A673 (cell line): ENCODE results near the gene RETREG3.

Experiments used
- EZH2 ChIP-seq: fragments of 200-600 bp; sonication (generic); IDR thresholded peaks from 2 replicates; pipeline ENCODE4 v1.6.1; 2017; ENCODE audit warnings: borderline replicate concordance, low read depth, mild to moderate bottlenecking, mixed read lengths, antibody characterized with exemption, low read length; ENCODE audit not compliant: poor library complexity, severe bottlenecking
- TF ChIP-seq, protein P1 (sequence below): fragments of 300-800, 200-600 bp; sonication (generic); conservative IDR thresholded peaks from 2 replicates; pipeline ENCODE4 v1.5.1; 2017; ENCODE audit warnings: low read depth, mild to moderate bottlenecking, antibody characterized with exemption, low read length, moderate library complexity, mixed read lengths

DNA sequence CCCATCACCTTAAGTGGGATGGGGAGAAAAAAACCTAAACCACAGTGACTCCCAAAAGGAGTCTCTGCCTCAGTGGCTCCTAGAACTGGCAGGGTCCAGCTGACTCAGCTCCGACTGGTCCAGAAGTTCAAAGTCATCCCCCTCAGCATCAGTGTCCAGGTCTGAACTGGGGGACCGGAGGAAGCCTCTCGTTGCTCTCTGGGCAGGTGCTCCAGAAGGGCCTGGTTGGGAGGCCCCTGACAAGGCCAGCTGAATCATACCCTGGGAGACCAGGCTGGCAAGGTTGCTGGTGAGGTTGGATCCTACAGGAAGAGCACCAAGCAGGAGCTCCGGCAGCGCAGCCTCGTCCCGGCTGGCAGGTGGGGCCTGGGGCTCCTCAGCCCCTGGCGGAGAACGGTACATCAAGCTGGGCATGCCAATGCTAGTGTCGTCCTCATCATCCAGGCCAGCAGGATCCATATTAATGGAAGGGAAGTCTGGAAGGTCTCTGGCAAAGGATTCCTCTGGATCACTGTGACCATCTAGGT is 27.4 kb downstream of the RETREG3 start:
- TF ChIP-seq, protein P1, sequence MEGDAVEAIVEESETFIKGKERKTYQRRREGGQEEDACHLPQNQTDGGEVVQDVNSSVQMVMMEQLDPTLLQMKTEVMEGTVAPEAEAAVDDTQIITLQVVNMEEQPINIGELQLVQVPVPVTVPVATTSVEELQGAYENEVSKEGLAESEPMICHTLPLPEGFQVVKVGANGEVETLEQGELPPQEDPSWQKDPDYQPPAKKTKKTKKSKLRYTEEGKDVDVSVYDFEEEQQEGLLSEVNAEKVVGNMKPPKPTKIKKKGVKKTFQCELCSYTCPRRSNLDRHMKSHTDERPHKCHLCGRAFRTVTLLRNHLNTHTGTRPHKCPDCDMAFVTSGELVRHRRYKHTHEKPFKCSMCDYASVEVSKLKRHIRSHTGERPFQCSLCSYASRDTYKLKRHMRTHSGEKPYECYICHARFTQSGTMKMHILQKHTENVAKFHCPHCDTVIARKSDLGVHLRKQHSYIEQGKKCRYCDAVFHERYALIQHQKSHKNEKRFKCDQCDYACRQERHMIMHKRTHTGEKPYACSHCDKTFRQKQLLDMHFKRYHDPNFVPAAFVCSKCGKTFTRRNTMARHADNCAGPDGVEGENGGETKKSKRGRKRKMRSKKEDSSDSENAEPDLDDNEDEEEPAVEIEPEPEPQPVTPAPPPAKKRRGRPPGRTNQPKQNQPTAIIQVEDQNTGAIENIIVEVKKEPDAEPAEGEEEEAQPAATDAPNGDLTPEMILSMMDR, result no peak
- no peak for TF ChIP-seq EZH2
